Measurements from ENCODE around the gene CPD. TPM values are rescaled to one million over a fixed set of nuclear protein-coding genes. Genes with fewer than 3 reads are reported as not detected.

The CPD gene
- total RNA-seq, 4 donors from 2014 or later, result 38.5 to 112 (median 60.3) TPM

Small RNA genes lying within 50 kb of the gene (small RNA-seq; reads per million reads assigned to genes)
- not detected for gene RF00019
- not detected for gene RNU6-990P

Other genes starting within 250 kb of the CPD start
- 1 to 10 TPM in 3 of 4 donors, under 1 TPM in 1; under 0.01 to 4.0 (median 2.5) TPM for gene SLC6A4, start 143.2 kb upstream of the CPD start, total RNA-seq
- gene BLMH, start 87.0 kb upstream of the CPD start, total RNA-seq, result 10 to 100 TPM; 18.1 to 35.7 (median 28.1) TPM
- gene TMIGD1, start 44.9 kb upstream of the CPD start, total RNA-seq, result not detected
- 10 to 100 TPM; 20.7 to 37.1 (median 26.4) TPM for gene GOSR1, start 98.5 kb downstream of the CPD start, total RNA-seq

Data from tibial nerve (tissue), 4 donors.